Pancreas (tissue), 10 donors: ENCODE data around the gene PDE7B. TPM values are rescaled to one million over a fixed set of nuclear protein-coding genes. Genes with fewer than 3 reads are reported as not detected.

Experiments used
- ATAC-seq, 4 donors: fragments of 200-7000 bp; cut with Tn5 transposase; one replicate each; pipeline versions ENCODE4 v1.8.0 to v1.9.1; 2020; ENCODE audit warnings: mild to moderate bottlenecking in 4 of 4, moderate library complexity in 4 of 4
- DNase-seq, 6 donors: peaks; one replicate each; pipeline ENCODE4 v3.0.0-alpha.2; 2020
- FAIRE-seq: peaks from 2 replicates; lab custom pipeline; 2012; peaks lifted over from hg19 to GRCh38; lab: Jason Lieb, UNC
- H3K27ac ChIP-seq, 4 donors: fragments of 200-600 bp; sonication (generic); 1 replicate in 3 of 4; 2 replicates in 1 of 4; pipeline versions ENCODE4 v1.5.0 to v1.8.0; 2020
- H3K27me3 ChIP-seq, 4 donors: fragments of 200-600 bp; one replicate each; pipeline ENCODE4 v1.8.0; 2021
- H3K36me3 ChIP-seq, 3 donors: fragments of 200-600 bp; sonication (generic) in 1 of 3; one replicate each; pipeline versions ENCODE4 v1.5.0 to v1.8.0; 2020 to 2021
- H3K4me1 ChIP-seq, 3 donors: fragments of 200-600 bp; one replicate each; pipeline ENCODE4 v1.8.0; 2021
- H3K4me3 ChIP-seq, 4 donors: fragments of 200-600 bp; sonication (generic) in 2 of 4; one replicate each; pipeline versions ENCODE4 v1.5.0 to v1.8.0; 2020 to 2021
- H3K9me3 ChIP-seq, 4 donors: fragments of 200-600 bp; one replicate each; pipeline ENCODE4 v1.8.0; 2021
- CTCF ChIP-seq, 4 donors: fragments of 200-600 bp; sonication (generic) in 3 of 4; IDR thresholded peaks; one replicate each; pipeline versions ENCODE4 v1.5.0 to v1.8.0; 2021; ENCODE audit warnings: antibody characterized with exemption in 4 of 4
- WGBS, 2 donors: extraction: QIAGEN DNeasy Blood & Tissue Kit; methylation state at CpG; one replicate each; pipeline ENCODE4 v1.1.7; 2013; 5-methylcytosine and 5-hydroxymethylcytosine counted together
- intact Hi-C, 3 donors: fragments of 100-400 bp; cut with DNase I; formaldehyde crosslinking; loops; one replicate each; pipeline versions ENCODE4 v1.11.1 to v1.14.2; 2022
- polyA plus RNA-seq, 2 donors: library from polyadenylated mRNA; stranded (reverse); fragments of 200-250 nt; gene quantifications; one replicate each; pipeline ENCODE4 v1.2.3, GENCODE V29; 2013
- total RNA-seq, 6 donors: library from RNA; stranded (reverse); fragmentation: NEBNext Ultra II Directional in 4 of 6; extraction: Animal tissue kit (Norgen Biotek cat#: 25700) in 4 of 6; gene quantifications; one replicate each; pipeline versions ENCODE4 v1.2.1 to v1.2.4, GENCODE V29; 2021 to 2023
- donor health status: healthy with polysubstance abuse.
- donor health status: DM: no; HTN: no; CAD: no; lungs with moderate emphysema.
- donor health status: DM: no; HTN: no; CAD: no.
- donor health status: control.
- donor health status: control.
- donor health status: Bipolar disorder and iron deficiency.
- donor health status: DM: yes; HTN: yes; CAD: no.
- donor health status: DM: no; HTN: no; CAD: no.
- donor health status: DM: no; HTN: no; CAD: no.
- donor health status: DM: yes; HTN: yes; CAD: no.

The PDE7B gene
- total and polyA plus RNA-seq, 8 donors: 0.38 to 1.7 (median 0.76) TPM

GRCh38 chr6:136014454-136015437 lies 163.2 kb downstream of the PDE7B start:
- WGBS, 2 donors: 58 to 61% methylated on average over 15 of the region's 15 CpGs
- no peak for TF ChIP-seq CTCF (IDR thresholded peaks at IDR 0.05)

GRCh38 chr6:136015531-136015930 lies 164.0 kb downstream of the PDE7B start:
- FAIRE-seq: peak; percentile 43
- DNase-seq: no peak
- intact Hi-C loops: no loop called here
- H3K4me3 ChIP-seq: no peak overlapping the region
- WGBS, 2 donors: 68 to 71% methylated on average over 4 of the region's 4 CpGs
- H3K4me1 ChIP-seq: no peaks in the 10 kb centered on the region
- H3K36me3 ChIP-seq: no peaks in the 10 kb centered on the region
- TF ChIP-seq CTCF (IDR thresholded peaks at IDR 0.05): no peak
- H3K27ac ChIP-seq: no peak overlapping the region
- no peak for ATAC-seq
- H3K9me3 ChIP-seq: no peaks in the 10 kb centered on the region
- H3K27me3 ChIP-seq: no peaks in the 10 kb centered on the region

More at GRCh38 chr6:136014454-136015437, 163.2 kb downstream of the PDE7B start:
- no peak overlapping the region for H3K4me3 ChIP-seq
- FAIRE-seq (no peak), ATAC-seq (peak in 1 of 4 donors; percentile 59), DNase-seq (peak in 1 of 6 donors; percentile 25)
- H3K9me3 ChIP-seq: no peaks in the 10 kb centered on the region
- intact Hi-C loops: no loop called here
- H3K4me1 ChIP-seq: no peaks in the 10 kb centered on the region
- H3K27me3 ChIP-seq: no peaks in the 10 kb centered on the region
- no peaks in the 10 kb centered on the region for H3K36me3 ChIP-seq
- H3K27ac ChIP-seq: no peak overlapping the region

GRCh38 chr6:136016228-136017225 lies 165.0 kb downstream of the PDE7B start:
- intact Hi-C loops: no loop called here
- Histone ChIP-seq H3K27ac (no peak overlapping the region), H3K27me3 (no peaks in the 10 kb centered on the region), H3K4me1 (no peaks in the 10 kb centered on the region), H3K9me3 (no peaks in the 10 kb centered on the region), H3K4me3 (no peak overlapping the region), H3K36me3 (no peaks in the 10 kb centered on the region)
- FAIRE-seq (no peak), DNase-seq (no peak), ATAC-seq (no peak)
- no peak for TF ChIP-seq CTCF (IDR thresholded peaks at IDR 0.05)
- 80 to 83% methylated on average over 9 of the region's 9 CpGs for WGBS, 2 donors

GRCh38 chr6:136020691-136021090 lies 169.2 kb downstream of the PDE7B start:
- intact Hi-C loops: no loop called here
- no peak for DNase-seq
- WGBS, 2 donors: 62 to 76% methylated on average over 2 of the region's 2 CpGs
- no peak overlapping the region for H3K4me3 ChIP-seq
- ATAC-seq: no peak
- H3K27me3 ChIP-seq: no peaks in the 10 kb centered on the region
- no peaks in the 10 kb centered on the region for H3K4me1 ChIP-seq
- no peak for TF ChIP-seq CTCF (IDR thresholded peaks at IDR 0.05)
- FAIRE-seq: no peak
- H3K9me3 ChIP-seq: no peaks in the 10 kb centered on the region
- no peak overlapping the region for H3K27ac ChIP-seq
- no peaks in the 10 kb centered on the region for H3K36me3 ChIP-seq
